Measurements from ENCODE around the gene KIF14.

DNA sequence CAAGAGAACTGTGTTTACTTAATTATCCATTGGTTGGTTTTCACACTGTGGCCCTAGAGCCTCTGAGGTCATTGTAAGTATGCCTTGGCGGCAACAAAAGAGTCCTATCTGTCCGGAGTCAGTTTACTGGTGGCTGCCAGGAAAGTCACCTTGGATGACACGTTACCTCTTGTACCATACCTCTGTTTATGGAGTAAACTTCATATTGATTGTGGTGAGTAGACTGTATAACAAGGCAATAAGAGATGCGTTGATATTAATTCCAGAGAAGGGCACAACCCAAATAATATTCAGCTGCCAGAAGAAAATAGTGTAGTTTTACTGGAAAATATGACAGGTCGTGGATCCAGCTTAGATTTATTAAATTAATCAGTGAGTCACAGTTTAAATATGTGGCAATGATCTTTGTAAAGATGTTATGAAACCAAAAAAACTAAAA, 20.4 kb upstream of the KIF14 start:
- TF ChIP-seq CTCF (IDR thresholded peaks at IDR 0.05; ENCODE audit: extremely low read depth in 1 of 2, insufficient read depth in 1 of 2, low read depth in 1 of 2, low read length in 2 of 2), result no peak
- no peak for TF ChIP-seq POLR2A (IDR thresholded peaks at IDR 0.05; ENCODE audit: low read depth, low read length)
- TF ChIP-seq POLR2AphosphoS5 (IDR thresholded peaks at IDR 0.05; ENCODE audit: insufficient read depth, low read depth, low read length), result no peak

Measured in endothelial cell of umbilical vein (primary cell).